ENCODE data around the gene CPOX.
"Not testable (repeated sequence)": the region's sequence is repeated elsewhere in the genome, so short reads cannot be mapped to it uniquely, and the experiment has no call there.

The CPOX gene

DNA sequence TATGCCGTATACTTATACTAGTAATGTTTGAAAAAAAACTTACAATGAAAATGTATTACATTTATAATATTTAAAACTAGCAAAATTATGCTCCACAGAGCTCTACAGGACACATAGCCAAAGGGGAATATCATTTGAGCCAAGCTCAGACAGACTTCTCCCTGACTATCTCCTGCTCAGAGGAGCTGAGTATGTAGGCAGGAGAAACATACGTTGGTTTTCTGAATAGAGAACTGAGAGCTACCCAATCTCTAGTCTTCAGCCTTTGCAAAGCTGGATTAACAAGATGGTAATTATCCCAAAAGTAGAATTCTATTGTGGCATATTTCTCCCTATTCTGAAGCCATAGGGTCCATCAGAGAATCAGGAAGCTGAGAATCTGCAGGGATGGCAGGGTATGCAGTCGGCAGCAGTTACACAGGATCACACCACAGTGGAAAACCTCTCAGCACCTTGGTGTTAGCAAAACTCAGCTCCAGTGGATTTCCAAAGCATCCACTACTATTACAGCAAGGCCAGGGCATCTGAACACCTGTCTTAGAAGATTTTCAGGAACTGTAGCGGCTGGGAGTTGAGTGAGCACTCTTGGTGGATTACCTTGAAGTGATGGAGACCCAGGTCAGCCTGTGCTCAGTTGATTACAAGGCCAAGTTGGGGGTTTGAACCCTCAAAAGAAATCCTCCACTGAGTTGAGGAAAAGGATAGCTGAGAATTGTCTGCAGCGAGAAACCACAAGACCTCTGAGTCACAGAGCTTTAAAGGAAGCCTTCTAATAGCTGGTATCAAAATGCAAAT, 31.5 kb downstream of the CPOX start:
- no peak for DNase-seq

DNA sequence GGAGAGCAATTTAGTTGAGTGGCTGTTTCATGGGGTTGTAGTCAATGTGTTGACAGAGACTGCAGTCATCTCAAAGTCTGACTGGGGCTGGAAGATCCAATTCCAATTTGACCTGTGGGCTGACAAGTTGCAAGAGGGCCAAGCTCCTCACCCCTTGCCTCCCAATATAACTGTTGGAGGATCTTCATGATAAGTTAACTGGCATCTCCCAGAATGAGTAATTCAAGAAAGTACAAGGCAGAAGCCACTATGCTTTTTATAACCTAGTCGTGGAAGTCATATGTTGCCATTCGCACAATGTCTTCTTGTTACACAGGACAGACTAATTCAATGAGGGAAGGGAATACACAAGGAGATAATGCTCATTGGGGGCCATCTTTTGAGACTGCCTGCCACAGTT, 32.5 kb downstream of the CPOX start:
- no peak for DNase-seq

DNA sequence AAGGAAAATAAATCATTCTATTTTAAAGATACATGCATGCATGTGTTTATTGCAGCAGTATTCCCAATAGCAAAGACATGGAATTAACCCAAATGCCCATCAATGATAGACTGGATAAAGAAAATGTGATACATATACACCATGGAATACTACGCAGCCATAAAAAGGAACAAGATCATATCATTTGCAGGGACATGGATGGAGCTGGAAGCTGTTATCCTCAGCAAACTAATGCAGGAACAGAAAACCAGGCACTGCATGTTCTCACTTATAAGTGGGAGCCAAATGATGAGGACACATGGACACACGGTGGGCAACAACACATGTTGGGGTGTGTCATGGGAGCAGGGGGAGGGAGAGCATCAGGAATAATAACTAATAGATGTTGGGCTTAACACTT, 33.6 kb downstream of the CPOX start:
- not testable (repeated sequence) for DNase-seq

DNA sequence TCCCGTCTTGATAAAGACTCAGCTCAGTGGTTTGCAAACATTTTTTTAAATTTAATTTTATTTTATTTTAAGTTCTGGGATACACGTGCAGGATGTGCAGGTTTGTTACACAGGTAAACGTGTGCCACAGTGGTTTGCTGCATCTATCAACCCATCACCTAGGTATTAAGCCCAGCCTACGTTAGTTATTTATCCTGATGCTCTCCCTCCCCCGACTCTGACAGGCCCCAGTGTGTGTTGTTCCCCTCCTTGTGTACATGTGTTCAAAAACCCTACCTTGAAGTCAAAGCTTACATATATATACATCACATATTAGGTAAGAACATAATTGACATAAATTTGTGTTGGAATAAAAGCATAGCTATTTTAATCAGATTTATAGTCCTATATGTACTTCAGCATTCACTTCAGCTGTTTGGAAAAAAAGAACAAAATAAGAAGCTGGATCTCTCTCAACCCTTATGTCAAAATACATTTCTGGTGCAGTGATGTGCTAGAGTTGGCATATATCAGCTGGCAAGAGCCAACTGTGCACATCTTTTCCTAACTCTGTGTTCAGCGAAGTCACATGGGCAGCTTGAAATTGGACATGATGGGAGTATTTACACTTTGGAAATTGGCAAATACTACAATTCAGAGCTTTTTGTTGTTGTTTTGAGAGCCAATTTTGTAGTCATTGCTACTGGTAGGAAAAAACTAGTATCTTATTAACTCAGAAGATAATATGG, 35.1 kb downstream of the CPOX start:
- DNase-seq = no peak

DNA sequence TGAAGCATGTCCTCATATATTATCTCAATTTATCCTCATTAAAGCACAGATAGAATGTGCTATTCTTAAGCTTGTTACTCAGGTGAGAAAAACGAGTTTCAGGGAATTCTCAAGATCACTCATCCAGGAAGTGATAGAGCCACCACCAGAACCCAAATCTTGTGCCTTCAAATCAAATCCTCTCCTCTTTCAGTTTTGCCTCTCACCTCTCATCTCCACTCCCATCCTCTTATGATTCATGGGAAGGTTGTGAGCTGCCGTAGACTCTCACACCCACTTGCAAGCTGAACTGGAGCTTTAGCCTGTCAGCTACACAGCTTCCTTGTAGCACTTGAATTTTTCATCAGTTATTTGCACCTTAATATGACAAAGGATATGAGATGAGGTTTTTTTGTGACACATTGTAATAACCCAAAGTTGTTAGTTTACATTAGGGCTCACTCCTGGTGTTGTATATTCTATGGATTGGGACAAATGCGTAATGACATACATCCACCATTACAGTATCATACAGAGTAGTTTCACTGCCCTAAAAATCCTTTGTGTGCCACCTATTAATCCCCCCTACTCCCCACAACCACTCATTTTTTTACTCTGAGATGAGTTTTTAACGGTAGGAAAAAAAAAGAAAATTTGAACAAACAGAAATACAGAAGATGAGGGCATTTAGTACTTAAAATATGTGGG, 35.9 kb downstream of the CPOX start:
- no peak for DNase-seq

DNA sequence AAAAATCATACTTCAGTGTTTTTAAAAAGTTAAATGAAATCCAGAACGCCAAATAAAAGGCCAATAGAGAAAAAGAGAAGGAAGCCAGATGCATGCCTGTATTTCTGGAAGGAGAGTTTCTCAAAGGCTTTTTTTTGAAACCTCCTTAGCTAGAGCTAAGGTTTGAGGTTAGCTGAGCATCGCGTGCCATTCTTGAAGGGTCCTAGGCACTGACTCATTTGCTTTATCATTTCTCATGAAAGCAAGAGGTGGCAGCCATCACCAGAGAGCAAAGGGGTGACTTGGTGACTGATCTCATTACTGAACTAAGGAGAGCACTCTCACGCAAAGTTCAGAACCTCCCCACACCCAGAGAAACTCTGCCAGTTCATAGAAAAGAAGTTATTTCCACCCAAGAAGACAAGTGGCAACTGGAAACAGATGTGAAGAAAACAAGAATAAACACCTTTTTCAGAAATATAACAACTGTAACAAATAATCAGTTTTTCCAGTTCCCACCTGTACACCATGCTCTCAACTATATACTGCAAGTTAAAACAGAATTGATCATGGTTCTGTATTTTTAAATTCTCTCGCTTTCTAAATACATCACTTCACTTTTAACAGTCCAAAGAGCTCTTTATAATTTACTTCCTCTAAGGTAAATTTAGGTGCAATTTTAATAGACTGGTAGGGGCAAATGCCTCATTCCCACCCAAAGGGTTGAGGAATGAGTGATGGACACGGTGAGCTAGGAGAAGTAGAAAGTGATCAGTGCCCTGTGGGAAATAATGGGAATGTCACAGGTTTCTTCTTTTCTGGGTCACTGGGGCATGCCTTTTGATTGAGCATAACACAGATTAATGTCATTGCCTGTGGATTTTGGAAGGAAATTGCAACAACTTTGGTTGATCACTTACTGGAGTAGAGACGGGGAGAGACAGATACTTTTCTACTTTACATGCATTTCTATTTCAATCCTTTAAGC, 37.0 kb downstream of the CPOX start:
- DNase-seq = no peak

DNA sequence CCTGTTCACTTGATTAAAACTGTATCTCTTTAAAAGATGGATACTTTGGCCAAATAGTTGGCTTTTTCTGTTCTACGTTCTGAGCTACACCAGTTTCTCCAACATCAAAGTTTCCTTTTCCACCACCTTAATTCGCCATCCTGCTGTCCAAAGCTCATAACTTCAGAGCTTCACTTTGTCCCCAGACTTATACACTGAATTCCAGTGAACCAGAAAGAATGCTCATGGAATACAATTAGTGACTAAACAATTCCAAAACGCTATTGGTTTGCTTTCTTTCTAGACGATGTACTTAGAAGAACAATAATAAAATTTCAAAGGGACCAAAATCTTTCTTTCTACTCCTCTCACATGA, 38.4 kb downstream of the CPOX start:
- no peak for DNase-seq

DNA sequence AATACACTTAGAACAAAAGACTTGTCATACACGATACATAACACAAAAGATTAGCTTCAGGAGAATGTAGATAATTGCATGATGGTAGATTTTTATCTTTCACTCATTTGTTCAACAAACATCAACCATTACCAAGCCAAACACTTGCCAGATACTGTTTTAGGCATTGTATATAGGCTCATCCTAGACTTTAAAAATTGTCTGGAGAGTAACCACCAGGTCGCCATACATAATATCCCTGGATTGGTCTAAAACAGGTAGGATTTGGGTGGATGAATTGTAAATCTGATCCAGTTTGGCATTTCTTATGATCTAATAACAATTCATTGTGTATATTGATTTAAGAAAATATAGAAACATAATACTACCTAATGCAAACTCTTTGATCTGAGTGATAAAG, 38.8 kb downstream of the CPOX start:
- no peak for DNase-seq

DNA sequence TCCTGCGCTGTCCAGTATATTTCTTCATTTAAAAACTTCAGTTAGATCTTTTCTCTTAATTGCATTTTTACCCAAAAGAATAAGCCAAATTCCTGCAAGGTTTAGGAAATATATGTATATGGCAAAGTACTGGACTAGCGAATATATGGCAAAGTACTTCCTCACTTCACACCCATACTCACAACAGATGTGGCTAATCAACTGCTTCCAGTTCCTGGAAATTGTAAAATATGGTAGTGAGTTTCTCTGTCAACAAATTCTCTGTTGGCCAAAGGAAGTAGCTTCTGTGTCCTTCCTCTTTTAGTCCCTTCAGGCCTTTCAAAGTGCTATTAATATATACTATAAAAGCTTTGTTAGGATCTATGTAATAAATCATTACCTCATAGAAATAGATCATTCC, 39.7 kb downstream of the CPOX start:
- no peak for DNase-seq

DNA sequence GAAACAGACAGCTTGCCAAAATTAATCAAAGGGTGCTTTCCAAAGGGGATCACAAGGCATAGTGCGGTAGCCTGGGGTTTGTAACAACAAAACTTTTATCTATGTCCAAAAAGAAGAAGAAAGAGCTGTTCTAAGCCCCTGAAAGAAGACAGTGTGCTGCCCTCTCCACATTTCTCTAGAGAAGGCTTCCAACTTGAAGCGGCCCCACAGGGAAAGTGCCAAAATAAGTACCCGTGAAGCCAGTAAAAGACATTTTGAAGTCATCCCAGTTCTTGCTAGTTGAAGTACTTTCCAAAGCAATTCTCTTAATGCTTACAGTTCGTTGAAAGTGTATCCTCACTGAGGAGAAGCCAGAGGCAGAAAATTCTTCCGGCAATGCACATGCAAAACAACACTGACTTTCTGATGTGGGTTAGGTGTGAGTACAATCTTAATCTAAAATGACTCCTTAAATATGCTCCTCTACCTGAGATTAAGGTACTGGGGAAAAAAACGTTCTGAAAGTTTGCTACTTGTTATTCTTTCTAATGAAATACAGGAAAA, 40.3 kb downstream of the CPOX start:
- DNase-seq = no peak

DNA sequence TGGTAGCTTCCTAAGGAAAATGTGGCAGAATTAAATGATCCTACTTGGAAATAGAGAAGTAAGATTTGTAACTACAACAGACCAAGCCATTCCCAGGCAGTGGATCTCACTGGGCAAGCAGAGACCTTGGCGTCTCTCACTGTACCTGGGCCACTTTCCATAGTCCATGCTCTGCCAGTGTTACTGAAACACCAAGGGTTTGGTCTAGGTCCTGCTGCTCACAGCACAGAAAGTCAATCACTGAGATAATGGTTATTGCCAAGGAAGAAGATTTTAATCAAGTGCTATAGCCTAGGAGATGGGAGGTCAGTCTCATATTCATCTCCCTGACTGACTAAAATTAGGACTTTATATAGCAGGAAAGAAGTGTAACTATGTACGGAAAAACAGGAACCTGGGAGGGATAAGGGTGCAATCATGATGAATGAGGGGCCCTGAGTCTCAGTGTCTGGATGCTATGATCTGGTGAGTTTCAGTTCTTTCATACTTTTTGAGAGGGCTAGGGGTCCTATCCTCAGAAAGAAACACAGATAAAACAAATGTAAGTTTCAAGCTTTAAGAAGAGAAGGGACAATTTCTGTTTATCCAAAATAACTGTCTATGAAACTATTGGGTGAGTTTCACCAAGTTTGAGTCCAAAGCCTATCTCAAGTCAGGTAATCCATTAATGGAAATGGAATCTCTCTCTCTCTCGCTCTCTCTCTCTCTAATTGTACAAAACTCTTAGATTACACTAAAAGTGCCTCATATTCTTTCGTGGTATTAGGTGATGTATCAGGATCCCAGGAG, 41.0 kb downstream of the CPOX start:
- no peak for DNase-seq

DNA sequence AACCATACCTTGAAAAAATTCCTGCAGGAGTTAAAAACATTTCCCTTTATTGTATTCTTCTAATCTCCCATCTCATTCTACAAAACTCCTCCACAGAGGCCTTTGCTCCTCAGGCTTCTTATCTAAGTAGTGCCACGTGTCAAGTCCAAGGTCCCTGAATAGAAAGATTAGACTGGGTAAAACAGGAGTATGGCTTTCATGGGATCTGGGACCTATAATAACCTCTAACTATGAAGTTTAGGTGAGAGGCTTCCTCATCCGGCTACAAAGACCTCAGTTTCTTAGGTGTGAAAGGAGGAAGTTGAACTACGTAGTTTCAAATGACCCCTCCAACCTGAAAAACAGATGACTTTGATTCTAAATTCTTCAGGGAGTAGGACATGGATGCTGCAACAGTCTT, 41.7 kb downstream of the CPOX start:
- DNase-seq = no peak

DNA sequence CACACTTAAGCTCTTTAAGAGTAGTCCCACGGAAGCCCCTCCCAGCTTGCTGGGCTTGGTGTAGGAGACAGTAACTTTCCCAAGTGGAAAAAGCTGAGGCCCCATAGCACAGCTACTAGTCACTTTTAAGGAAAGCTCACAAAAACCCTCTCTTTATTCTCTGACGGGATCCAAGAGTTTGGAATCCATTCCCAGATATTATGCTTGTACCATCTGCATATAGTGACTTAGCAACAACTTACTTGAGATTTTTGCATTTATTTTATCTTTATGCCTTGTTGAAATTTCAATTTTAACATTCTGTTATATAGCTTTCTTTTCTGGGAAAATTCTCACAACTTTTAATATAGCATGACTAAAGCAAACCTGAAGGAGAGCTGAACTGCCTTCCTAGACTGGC, 42.2 kb downstream of the CPOX start:
- no peak for DNase-seq

DNA sequence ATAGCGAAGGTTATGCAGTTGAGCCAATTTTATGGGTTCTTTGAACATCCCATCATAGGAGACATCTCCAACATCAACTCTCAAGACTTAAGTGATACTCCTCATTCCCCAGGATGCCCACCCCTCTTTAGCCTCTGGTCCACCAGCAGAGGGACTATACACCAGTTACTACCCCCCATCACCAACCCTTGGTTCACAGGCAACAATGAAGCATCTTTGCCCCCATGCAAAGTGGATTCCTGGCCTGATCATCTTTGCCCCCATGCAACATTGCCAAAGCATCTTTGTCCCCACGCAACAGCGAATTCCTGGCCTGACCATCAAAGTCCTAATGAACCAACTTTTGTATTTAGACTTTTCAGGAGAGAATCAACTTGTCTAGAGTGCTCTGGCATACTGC, 42.6 kb downstream of the CPOX start:
- DNase-seq = no peak

DNA sequence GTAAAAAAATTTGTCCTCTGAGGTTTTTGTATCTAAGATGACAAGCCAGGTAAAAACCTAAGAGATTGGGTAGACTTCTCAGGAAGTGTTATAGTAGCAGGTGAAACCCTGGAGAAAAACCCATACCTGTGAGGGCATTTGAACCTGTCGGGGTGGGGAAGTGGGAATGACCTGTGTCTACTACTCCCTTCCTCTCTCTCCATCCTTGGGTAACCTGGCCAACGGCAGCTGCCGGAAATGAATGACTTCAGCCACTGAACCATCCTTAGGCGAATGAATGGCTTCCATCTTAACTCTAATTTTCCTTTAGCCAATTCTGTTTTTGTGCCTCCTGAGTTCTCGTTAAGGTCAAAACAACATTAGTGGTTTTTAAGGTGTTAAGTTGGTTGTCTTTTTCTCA, 44.9 kb downstream of the CPOX start:
- no peak for DNase-seq

DNA sequence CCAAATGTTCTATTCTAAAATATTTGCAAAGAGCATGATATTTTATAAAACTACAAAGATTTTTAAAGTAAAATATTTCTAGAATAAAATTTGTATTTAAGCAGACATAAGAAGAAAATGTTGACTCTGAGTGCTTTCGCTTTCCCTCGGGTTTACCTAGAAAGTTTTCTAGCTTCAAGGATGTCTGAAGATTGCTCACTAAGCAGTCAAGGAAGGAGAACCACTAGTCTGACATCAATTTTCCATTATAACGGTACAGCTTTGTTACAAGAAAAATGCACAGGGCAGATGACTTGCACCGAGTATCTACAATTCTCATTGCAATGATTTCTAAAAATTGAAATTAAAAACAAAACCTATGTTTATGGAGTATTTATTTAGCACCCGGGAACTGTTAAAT, 47.5 kb downstream of the CPOX start:
- DNase-seq = peak; percentile 32

DNA sequence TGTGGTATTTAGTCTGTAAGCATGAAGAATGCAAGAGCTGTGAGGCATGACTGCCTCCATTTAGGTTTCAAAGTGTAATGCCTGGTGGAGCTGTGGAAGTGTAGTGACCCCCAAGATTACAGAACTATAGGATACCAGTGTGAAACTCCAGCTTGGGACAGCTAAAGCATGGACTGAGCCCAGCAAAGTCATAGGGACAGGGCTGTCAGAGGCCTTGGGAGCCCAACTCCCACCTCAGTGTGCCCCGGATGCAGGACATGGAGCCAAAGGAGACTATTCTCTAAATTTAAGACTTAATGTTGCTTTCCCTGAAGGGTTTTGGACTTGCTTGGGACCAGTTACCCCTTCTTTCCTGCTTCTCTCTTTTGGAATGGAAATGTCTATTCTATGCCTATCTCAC, 50.8 kb downstream of the CPOX start:
- DNase-seq = no peak

DNA sequence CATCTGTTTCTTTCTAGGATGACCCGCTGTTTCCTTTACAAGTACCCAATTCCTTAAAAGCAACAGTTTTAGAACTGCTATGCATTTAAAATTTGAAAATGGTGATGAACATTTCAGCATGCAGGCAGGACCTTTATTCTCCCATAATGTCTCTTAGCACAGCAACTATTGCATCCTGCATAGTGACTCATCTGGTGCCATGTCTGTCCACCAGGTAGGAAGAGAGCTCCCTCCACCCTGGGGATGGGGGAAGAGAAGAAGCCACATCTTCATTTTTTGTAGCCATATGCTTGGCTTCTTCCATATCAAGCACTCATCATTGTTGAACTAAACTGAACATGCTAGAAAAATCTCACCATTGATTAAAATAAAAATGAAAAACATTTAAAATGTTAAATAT, 51.7 kb downstream of the CPOX start:
- peak; percentile 18 for DNase-seq

DNA sequence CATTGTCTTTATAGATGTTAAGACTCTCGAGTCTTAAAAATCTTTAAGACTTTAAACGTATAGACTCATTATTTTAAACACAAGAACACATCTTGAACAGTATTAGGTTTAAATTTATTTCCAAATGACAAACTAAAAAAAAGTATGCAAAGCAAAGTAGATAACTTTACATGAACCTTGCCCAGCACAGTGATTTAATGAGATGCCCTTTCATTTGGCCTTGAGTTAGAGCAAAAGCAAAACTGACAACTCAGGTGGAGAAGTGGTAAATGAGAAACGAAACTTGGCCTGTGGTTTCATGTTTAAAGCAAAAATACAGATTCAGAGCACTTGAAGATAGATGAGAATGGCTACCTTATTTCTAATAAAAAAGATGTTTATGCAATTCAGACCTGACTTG, 53.1 kb downstream of the CPOX start:
- peak; percentile 80 for DNase-seq

DNA sequence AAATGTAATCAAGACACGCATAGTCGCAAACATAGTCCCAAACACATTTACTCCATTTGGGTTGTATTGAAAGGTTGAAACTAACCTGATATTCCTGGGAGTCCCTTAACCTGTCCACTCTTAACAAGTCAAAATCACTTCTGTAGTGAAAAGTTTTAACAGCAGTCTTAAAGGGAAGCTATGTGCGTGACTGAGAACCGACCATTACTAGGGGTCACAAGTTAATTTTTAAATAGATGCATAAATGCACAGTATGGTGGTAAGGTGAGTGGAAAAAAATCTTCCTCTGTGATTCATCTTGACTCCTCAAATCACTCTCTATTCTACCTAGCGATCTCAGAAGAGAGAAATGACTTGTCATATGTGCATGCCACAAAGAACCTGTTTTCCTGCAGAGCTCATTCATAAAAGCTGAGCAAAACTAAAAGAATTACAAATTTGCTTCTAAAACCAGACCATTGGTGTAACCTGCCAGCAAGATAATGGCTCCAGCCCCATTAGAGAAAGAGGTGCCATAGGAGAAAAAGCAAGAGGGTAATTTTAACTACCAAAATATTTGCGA, 56.9 kb downstream of the CPOX start:
- DNase-seq = no peak

DNA sequence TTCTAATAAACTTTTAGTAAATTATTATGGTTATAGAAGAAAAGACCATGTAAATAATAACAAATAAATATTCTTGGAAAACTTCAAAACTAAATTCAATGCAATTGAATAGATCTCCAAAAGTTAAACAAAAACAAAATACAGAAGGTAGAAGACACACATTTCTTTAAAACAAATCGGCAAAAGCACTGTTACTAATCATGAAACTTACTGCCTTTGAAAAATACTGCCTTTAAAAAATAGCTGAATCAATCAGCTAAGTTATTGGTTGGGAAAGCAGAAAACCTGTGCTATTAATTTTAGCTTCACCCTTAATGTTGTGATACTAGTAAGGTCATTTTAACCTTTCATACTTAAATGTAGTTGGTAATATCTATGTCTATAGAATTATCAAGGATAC, 58.7 kb downstream of the CPOX start:
- DNase-seq = no peak

DNA sequence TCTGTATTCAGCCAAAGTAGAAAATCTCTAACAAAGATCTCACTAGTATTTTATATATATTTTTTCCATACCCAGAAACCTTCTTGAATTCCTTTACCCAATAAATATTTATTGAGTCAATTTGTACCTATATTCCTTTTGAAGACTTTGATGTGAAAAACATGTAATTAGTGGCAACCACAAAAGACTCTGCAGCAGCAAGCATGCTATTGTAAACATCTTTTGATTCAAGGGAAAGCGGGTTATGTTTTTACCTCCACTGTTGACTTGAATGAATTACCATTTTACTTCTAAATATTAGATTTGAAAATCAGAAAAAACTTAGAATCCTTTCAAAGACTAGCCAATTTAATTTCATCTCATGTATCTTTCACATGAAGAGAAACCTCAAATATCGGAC, 59.2 kb downstream of the CPOX start:
- DNase-seq = no peak
